NCI-H2107 treated with DMSO at 0.1 percent for 48 hours (cell line): ENCODE data around the gene VTI1A.

ENCODE experiments used
- DNase-seq: peaks from one replicate; lab custom pipeline; 2025; ENCODE audit not compliant: unreplicated experiment; lab: John Stamatoyannopoulos, UW

The VTI1A gene

DNA sequence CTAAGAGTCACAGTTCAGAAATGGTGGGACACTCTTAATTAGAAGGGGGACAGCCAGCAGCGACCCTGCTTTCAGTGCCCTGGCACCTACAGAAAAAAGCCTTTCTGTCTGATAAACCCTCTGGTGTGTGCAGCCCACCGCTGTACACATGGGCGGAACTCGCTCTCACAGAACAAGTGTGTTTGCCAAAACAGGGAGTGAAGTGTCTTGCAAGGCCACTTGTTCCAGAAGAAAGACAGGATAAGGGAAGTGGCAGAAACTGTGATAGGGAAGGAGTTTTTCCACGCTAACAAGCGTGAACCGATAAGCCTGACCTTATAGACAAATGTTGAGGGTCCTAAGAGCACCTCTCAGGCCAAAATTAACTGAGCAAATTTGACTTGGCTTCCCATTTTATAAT, 299.3 kb downstream of the VTI1A start:
- DNase-seq: no peak

DNA sequence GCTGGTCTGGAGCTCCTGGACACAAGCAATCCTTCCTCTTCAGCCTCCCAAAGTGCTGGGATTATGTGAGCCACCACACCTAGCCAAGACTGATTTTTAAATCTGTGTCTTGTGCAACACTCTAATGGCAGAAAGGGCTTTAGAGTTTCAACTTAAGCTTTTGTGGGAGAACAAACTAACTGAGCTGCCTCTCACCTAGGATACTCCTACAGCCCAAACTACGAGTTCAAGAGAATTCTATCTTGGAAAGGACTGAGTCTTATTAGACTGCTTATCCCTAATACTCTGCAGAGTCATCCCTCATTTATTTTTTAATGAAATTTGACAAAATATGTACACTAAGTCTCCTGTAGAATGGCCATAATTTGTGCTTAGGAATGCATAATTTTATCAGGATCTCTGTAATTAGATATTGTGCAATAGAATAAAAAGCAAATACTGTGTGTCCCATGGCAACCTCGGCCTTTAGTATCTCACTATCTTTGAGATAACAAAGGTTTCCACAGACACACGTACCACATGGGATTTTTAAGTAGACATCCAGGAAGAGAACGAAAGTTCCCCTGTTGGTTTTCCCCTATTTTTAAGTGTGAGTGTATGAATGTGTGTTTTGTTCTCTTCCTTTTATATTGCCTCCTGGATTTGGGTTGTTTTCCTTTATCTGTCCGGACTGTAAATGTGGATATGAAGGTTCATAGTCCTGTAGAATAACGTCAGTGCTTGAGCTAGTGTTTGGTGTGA, 303.6 kb downstream of the VTI1A start:
- no peak for DNase-seq

DNA sequence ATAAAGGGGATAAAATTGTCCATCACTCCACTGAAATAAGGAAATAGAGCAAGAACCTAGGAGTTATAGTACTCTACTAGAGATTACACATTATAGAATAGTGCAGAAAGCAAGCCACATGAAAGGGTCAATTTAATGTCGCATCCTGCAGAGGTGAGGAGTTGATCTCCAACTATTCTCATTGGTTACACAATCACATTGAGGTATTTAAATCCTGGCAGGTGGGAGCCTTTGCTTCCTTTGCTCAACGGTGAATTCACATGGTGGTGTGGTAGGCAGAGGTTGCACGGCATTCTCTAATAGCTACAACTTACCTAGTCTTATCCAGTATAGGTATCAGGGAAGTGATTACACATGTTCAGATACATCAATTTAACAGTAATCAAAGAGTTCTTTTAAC, 304.6 kb downstream of the VTI1A start:
- no peak for DNase-seq

GRCh38 chr10:112752288-112752687, 305.3 kb downstream of the VTI1A start:
- no peak for DNase-seq

GRCh38 chr10:112753961-112754411, 307.0 kb downstream of the VTI1A start:
- no peak for DNase-seq

GRCh38 chr10:112755446-112756234, 308.6 kb downstream of the VTI1A start:
- DNase-seq: no peak

DNA sequence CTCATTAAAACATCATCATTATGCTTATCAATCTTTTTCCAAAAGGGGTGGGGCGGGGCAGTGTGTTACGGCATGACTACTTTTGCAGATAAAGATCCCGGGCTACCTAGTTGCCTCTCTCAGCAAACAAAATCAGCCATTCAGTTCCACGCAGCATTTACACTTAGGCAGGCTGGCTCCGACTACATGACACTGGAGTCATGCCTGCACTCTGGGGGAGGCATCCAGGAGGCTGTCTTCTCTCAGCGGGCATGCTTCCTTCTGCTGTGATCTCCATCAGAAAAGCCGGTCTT, 309.2 kb downstream of the VTI1A start:
- no peak for DNase-seq

DNA sequence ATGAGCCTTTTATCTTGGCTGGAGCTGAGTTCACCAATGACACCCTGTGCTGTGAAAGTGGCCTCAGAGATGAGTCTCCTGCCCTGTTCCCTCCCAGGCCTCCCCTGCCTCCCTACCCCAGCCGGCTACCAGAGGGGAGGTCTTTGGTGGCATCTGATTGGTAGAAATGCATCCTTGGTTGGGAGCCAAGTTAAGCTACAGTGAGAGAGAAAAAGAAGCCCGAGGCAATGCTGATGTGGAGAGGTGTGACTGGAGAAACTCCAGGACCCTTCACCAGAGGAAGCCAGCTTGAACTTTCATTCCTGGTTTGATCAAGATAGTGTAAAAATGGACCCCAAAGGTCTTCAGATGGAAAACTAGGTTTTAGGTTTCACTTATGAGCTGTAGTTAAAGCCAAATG, 311.9 kb downstream of the VTI1A start:
- DNase-seq: no peak

- DNase-seq: no peak
Measured at GRCh38 chr10:112759496-112759895, 312.5 kb downstream of the VTI1A start.

DNA sequence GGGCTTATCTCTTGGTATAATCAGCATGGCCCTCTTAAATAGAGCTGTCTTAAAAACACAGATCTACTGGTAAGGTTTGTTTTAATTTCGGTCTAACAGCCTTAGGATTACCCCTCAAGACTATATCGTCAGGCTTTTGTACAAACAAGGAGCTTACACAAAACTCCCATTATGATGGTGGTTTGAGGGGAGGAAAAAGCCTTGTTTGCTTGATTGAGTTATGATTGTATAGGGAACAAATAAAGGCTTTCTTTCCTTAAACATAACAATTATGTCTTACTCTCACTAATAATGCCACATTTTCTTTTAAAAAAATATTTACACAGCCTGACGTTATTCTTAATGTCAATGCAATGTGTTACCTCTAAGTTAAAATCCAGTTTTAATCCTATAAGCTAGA, 314.2 kb downstream of the VTI1A start:
- DNase-seq: no peak

DNA sequence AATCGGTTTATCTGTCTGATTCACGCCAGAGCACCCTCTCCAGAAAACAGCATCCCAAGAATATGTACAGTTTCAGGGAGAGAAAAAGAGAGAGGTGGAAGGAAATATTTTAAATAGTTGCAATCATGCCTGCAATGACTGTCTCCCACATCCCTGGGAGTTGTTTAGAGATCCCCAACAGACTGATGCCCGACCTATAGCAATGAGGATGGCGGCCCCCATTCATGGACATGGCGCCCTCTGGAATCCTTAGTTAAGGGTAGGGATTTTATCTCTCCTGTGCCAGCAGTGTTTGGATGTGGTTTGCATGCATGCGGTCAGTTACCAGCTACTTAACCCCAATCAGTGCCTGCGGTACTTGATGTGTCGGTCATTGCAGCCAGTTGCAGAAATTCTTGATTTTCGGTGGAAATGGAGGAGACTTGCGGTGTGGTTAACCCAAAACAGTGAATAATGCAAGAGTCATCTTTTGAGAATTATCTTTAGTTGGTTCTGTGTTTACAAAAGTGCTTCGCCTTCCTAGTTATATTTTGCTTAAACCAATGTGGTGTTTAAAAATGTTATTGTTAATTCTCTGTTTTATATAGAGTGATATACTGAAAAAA, 317.0 kb downstream of the VTI1A start:
- DNase-seq: no peak

GRCh38 chr10:112765717-112766235, 318.8 kb downstream of the VTI1A start:
- no peak for DNase-seq

GRCh38 chr10:112766636-112767035, 319.6 kb downstream of the VTI1A start:
- DNase-seq: no peak

DNA sequence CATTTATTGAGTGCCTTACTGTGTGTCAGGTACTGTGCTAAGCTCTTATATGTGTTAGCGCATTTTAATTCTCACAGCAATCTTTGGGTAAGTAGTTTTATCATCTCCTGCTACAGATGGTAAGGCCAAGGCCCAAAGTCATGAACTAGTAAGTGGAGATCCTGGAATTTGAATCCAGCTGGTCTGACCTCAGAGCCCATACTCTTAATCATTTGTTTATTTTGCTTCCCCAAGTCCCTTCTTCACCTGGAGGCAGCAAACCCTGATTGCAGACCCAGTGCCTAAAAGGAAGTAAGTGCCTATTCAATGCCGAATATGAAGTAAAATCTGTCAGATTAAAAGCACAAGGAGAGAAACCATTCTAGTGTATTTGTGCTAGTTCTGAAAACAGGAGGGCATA, 320.1 kb downstream of the VTI1A start:
- DNase-seq: no peak

GRCh38 chr10:112768121-112768520, 321.1 kb downstream of the VTI1A start:
- DNase-seq: no peak

DNA sequence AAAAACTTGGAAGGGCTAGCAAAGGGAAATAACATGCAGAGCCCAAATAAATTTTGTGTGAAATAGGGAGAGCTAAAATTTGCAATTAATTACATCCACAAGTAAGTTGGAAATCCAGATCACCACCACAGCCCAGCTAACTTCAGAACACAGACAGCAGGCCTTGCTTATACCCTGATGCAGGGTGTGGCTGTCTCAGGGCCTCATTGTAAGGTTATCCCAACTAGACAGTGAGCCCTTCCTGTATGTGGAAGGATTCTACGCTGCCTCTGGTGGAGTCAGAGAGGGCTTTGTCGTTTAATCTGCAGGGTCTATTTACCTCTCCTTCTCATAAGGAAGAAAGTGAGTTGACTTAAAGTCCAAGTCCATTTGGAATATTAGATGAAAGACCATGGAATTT, 322.1 kb downstream of the VTI1A start:
- no peak for DNase-seq

DNA sequence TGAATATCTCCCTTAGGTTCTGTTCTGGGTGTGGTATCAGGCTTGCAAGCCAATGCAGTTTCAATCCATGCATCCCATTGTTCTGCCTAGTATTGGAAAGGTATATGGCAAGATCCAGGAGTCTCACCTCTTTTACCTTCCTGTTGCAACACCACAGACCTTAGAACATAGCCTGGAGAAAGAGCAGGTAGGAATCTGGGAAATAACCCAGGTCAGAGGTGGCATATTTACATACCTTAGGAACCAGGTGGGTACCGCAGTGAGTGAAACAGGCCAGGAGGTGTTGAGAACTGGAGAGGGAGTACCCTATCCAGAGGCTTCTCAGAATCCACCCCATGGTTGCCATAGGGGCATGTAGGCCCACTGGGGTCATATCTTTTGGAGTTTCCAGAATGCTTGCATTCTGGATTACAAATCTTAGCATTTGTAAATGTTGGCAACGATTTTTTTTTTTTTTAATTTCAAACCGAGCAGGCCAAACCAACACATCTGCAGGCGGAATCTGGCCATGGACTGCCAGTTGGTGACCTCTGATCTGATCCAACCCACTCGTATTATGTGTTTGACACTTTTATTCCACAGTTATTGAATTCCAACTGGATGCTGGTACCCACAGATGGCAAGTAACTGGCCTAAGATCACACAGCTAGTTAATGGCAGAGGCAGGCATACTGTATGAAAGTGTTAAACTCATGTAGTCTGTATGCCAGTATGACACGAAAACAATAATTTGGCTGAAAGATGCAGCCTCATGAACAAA, 322.8 kb downstream of the VTI1A start:
- no peak for DNase-seq

DNA sequence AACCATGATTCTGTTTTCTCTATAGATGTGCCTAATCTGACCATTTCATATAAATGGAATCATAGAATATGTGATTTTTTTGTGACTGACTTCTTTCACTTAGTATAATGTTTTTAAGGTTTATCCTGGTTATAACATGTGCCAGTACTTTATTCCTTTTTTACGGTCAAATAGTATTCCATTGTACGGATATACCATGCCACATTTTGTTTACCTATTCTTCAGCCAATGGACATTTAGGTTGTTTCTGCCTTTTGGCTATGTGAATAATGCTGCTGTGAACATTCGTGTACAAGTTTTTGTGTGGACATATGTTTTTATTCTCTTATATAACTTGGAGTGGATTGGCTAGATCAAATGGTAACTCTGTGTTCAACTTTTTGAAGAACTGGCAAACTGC, 324.7 kb downstream of the VTI1A start:
- no peak for DNase-seq

- DNase-seq: no peak
Measured at GRCh38 chr10:112773783-112774182, 326.8 kb downstream of the VTI1A start.

- DNase-seq: no peak
Measured at GRCh38 chr10:112774210-112774609, 327.2 kb downstream of the VTI1A start.

GRCh38 chr10:112774798-112775197, 327.8 kb downstream of the VTI1A start:
- no peak for DNase-seq
